K562 treated with DMSO at 1 percent for 4 hours (cell line): ENCODE results near the gene IYD. TPM values are rescaled to one million over a fixed set of nuclear protein-coding genes. Genes with fewer than 3 reads are reported as not detected.

Source experiments
- total RNA-seq: library from RNA; unstranded; fragments of 300-600 nt; gene quantifications from 2 replicates; pipeline ENCODE4 v1.2.3, GENCODE V29; 2022; ENCODE audit not compliant: insufficient read depth

IYD gene, protein sequence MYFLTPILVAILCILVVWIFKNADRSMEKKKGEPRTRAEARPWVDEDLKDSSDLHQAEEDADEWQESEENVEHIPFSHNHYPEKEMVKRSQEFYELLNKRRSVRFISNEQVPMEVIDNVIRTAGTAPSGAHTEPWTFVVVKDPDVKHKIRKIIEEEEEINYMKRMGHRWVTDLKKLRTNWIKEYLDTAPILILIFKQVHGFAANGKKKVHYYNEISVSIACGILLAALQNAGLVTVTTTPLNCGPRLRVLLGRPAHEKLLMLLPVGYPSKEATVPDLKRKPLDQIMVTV
- total RNA-seq, result not detected in 2 replicates

GRCh38 chr6:150368762-150369161 is at the start of gene IYD:
IYD (plus strand) TSS chr6:150369012; CDS start chr6:150369032, 20 bp downstream.

Other genes starting within 250 kb of the IYD start
- gene PPP1R14C, start 226.0 kb upstream of the IYD start, total RNA-seq, result 4.2 and 4.4 TPM in 2 replicates
- gene PLEKHG1, start 230.9 kb downstream of the IYD start, total RNA-seq, result not detected in 2 replicates